Ovary (tissue), 3 donors: ENCODE measurements around the gene TASP1.

Experiments used
- CTCF ChIP-seq, 3 donors: fragments of 450-650 bp in 2 of 3; fragments of 200-600 bp in 1 of 3; IDR thresholded peaks; one replicate each; pipeline versions ENCODE4 v1.5.1 to v1.8.0; 2016 to 2022; ENCODE audit warnings: antibody characterized with exemption in 3 of 3, mild to moderate bottlenecking in 1 of 3
- EP300 ChIP-seq: sonication (generic); formaldehyde crosslinking; IDR thresholded peaks from one replicate; pipeline ENCODE4 v1.6.1; 2017; ENCODE audit warnings: antibody characterized with exemption
- POLR2A ChIP-seq: fragments of 450-650 bp; IDR thresholded peaks from one replicate; pipeline ENCODE4 v1.6.1; 2017; ENCODE audit warnings: antibody characterized with exemption, mild to moderate bottlenecking, moderate library complexity
- donor health status: DM: no; HTN: no; CAD: no.

DNA sequence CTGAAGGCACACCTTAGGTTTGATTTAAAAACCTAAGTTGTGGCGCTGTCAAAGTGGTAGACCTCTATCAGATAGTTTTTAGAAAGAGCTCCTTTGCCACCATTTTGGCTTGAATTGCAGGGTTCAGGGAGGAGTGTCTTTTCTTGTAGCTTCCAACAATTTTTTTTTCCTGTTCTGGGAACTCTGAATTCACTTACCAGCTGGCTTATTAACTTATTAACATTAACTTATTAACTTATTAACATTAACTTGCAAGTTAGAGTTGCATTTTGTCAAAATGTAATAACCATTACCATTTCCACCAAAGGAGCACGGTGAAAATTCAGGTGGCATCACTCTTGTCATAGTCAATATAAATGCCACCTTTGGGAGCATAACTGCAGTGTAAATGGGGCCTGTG, 235.7 kb downstream of the TASP1 start:
- no peak for TF ChIP-seq EP300
- no peak for TF ChIP-seq CTCF (IDR thresholded peaks at IDR 0.05)
- no peak for TF ChIP-seq POLR2A
